Endothelial cell of umbilical vein (primary cell): Measurements from ENCODE around the gene RSPH3. TPM values are rescaled to one million over a fixed set of nuclear protein-coding genes. Genes with fewer than 3 reads are reported as not detected.

Experiments
- BruUV-seq: library from RNA; stranded (reverse); fragments of 400-500 nt; replicated peaks from 2 replicates; lab custom pipeline; 2021; lab: Mats Ljungman, UMichigan
- CTCF ChIA-PET: fragments of 300-600, 350-600 bp; sonication (Branson Sonifier 250); formaldehyde crosslinking; loops from one replicate; lab custom pipeline; 2021; ENCODE audit warnings: antibody characterized with exemption, inconsistent platforms; lab: Charles Lee
- POLR2A ChIA-PET: fragments of 300-600, 350-600 bp; sonication (Branson Sonifier 250); formaldehyde crosslinking; loops from one replicate; lab custom pipeline; 2021; ENCODE audit warnings: antibody characterized with exemption, inconsistent platforms; lab: Charles Lee
- DNase-seq: peaks from one replicate; pipeline ENCODE4 v3.0.0-alpha.2; 2011; ENCODE audit warnings: low read depth, low spot score
- FAIRE-seq: peaks from 2 replicates; lab custom pipeline; 2011; peaks lifted over from hg19 to GRCh38; lab: Jason Lieb, UNC
- H2AFZ ChIP-seq: 2 replicates; pipeline ENCODE4 v1.6.0; 2012; ENCODE audit warnings: low read depth, low read length, control low read depth, inconsistent platforms
- H3K27ac ChIP-seq: 2 replicates; pipeline ENCODE4 v1.5.1; 2011; ENCODE audit warnings: low read depth, mild to moderate bottlenecking, control low read depth, low read length, moderate library complexity; ENCODE audit not compliant: insufficient read depth
- H3K27me3 ChIP-seq, 2 experiments: 2 replicates each; pipeline versions ENCODE4 v1.6.0 to v1.6.1; 2011; ENCODE audit warnings: low read length in 2 of 2, mixed read lengths in 1 of 2; ENCODE audit not compliant: control insufficient read depth in 2 of 2, insufficient read depth in 2 of 2
- H3K36me3 ChIP-seq, 2 experiments: 2 replicates in 1 of 2; 3 replicates in 1 of 2; pipeline ENCODE4 v1.5.1; 2011; ENCODE audit warnings: low read length in 2 of 2, mild to moderate bottlenecking in 1 of 2, moderate library complexity in 1 of 2; ENCODE audit not compliant: control insufficient read depth in 2 of 2, insufficient read depth in 2 of 2; ENCODE audit errors: extremely low read depth in 1 of 2
- H3K4me1 ChIP-seq: 3 replicates; pipeline ENCODE4 v1.5.1; 2011; ENCODE audit warnings: mild to moderate bottlenecking, low read length; ENCODE audit not compliant: control insufficient read depth, insufficient read depth; ENCODE audit errors: extremely low read depth
- H3K4me2 ChIP-seq: 2 replicates; pipeline ENCODE4 v1.6.1; 2011; ENCODE audit warnings: low read length, control low read depth, mixed read lengths; ENCODE audit not compliant: insufficient read depth
- H3K4me3 ChIP-seq, 3 experiments: fragments of 200-600 bp in 1 of 3; sonication (generic), shearing (Covaris generic) in 1 of 3; replicated peaks in 1 of 3; 2 replicates each; pipeline ENCODE4 v1.5.1; 2011 to 2016; ENCODE audit warnings: control low read depth in 3 of 3, low read length in 3 of 3, mild to moderate bottlenecking in 2 of 3, inconsistent platforms in 1 of 3, low read depth in 1 of 3, moderate library complexity in 1 of 3; ENCODE audit not compliant: insufficient read depth in 1 of 3
- H3K79me2 ChIP-seq: 2 replicates; pipeline ENCODE4 v1.6.0; 2012; ENCODE audit warnings: low read length, inconsistent platforms; ENCODE audit not compliant: control insufficient read depth, insufficient read depth
- H3K9ac ChIP-seq: replicated peaks from 2 replicates; pipeline ENCODE3; 2011; ENCODE audit warnings: low read length, control low read depth; ENCODE audit not compliant: insufficient read depth; ENCODE audit errors: extremely low read depth
- H3K9me1 ChIP-seq: replicated peaks from 3 replicates; pipeline ENCODE4 v1.6.0; 2011; ENCODE audit warnings: mild to moderate bottlenecking, low read length; ENCODE audit not compliant: control insufficient read depth, insufficient read depth; ENCODE audit errors: extremely low read depth
- H3K9me3 ChIP-seq: replicated peaks from 2 replicates; pipeline ENCODE4 v1.5.1; 2012; ENCODE audit warnings: low read length, inconsistent platforms; ENCODE audit not compliant: control insufficient read depth, insufficient read depth
- H4K20me1 ChIP-seq: replicated peaks from 2 replicates; pipeline ENCODE3; 2011; ENCODE audit warnings: mild to moderate bottlenecking, low read length; ENCODE audit not compliant: control insufficient read depth, insufficient read depth; ENCODE audit errors: extremely low read depth
- EZH2 ChIP-seq: IDR thresholded peaks from 2 replicates; pipeline ENCODE4 v1.6.1; 2012; ENCODE audit warnings: borderline replicate concordance, low read depth, mild to moderate bottlenecking, moderate library complexity, low read length, inconsistent platforms; ENCODE audit not compliant: severe bottlenecking
- FOS ChIP-seq: IDR thresholded peaks from 2 replicates; pipeline ENCODE4 v1.6.1; 2011; ENCODE audit warnings: mild to moderate bottlenecking, low read length, moderate library complexity, borderline replicate concordance; ENCODE audit not compliant: insufficient read depth
- GATA2 ChIP-seq: IDR thresholded peaks from 2 replicates; pipeline ENCODE4 v1.7.0; 2011; ENCODE audit warnings: low read depth, mild to moderate bottlenecking, moderate library complexity, mixed read lengths, low read length; ENCODE audit not compliant: insufficient read length, insufficient read depth
- JUN ChIP-seq: IDR thresholded peaks from 2 replicates; pipeline ENCODE4 v1.6.1; 2011; ENCODE audit warnings: borderline replicate concordance, low read depth; ENCODE audit not compliant: insufficient read length, insufficient read depth
- MYC ChIP-seq: IDR thresholded peaks from one replicate; pipeline ENCODE4 v1.6.1; 2011; ENCODE audit warnings: mild to moderate bottlenecking, low read depth, low read length
- POLR2A ChIP-seq: IDR thresholded peaks from 2 replicates; pipeline ENCODE4 v1.6.1; 2012; ENCODE audit warnings: low read depth, mild to moderate bottlenecking, control low read depth, low read length
- POLR2AphosphoS5 ChIP-seq: IDR thresholded peaks from 2 replicates; pipeline ENCODE4 v1.6.1; 2012; ENCODE audit warnings: low read depth, mild to moderate bottlenecking, control low read depth, low read length, moderate library complexity; ENCODE audit not compliant: insufficient read depth
- dilution Hi-C: fragments of 300-500 bp; cut with MboI; formaldehyde crosslinking; loops from one replicate; pipeline ENCODE4 v1.15.0; 2019; ENCODE audit warnings: low sequenced_read_pairs; ENCODE audit not compliant: extremely low pct_ligation_motif_present
- intact Hi-C: fragments of 100-400 bp; cut with micrococcal nuclease; formaldehyde crosslinking; loops from one replicate; pipeline ENCODE4 v1.10.0; 2022
- polyA plus RNA-seq, 4 experiments: library from polyadenylated mRNA; depleted of rRNA in 3 of 4; stranded (reverse) in 3 of 4; unstranded in 1 of 4; fragments of >200 nt; gene quantifications; 2 replicates each; pipeline versions ENCODE4 v1.2.1 to v1.2.3, GENCODE V29; 2011 to 2012; ENCODE audit warnings: missing spikeins in 1 of 4
- total RNA-seq: library from RNA; stranded (reverse); gene quantifications from 2 replicates; pipeline ENCODE4 v1.2.3, GENCODE V29; 2021
- TF ChIP-seq, protein P1 (sequence below): IDR thresholded peaks from 2 replicates; pipeline ENCODE4 v1.6.1; 2011; ENCODE audit not compliant: insufficient read depth, insufficient read length
- TF ChIP-seq, protein P2 (sequence below), 2 donors: IDR thresholded peaks; 1 replicate in 1 of 2; 2 replicates in 1 of 2; pipeline ENCODE4 v1.5.1; 2011; ENCODE audit warnings: low read length in 2 of 2, mild to moderate bottlenecking in 2 of 2, moderate library complexity in 2 of 2, control low read depth in 1 of 2, inconsistent platforms in 1 of 2, low read depth in 1 of 2; ENCODE audit not compliant: insufficient read depth in 1 of 2; ENCODE audit errors: extremely low read depth in 1 of 2

Gene RSPH3
- total and polyA plus RNA-seq, 2 donors (not counting 3 experiments of a cell fraction or from before 2014, with no cell fraction given): 0.66 to 3.3 TPM

DNA sequence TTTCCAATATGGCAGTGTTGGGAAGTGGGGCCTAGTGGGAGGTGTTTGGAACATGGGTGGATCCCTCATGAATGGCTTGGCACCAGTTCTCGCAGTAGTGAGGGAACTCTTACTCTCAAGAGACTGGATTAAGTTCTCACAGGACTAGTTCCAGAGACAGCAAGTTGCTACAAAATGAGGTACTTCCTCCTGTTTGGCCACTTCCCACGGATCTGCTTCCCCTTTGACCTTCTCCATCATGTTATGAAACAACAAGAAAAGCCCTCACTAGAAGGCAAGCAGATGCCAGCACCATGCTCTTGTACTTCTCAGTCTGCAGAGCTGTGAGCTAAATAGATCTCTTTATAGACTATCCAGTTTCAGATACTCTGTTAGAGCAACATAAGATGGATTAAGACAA, 3.1 kb downstream of the RSPH3 start:
- no peak overlapping the region for H2AFZ ChIP-seq
- no peaks in the 10 kb centered on the region for H3K9me3 ChIP-seq
- dilution Hi-C loops (no loop called here), intact Hi-C loops (no loop called here)
- POLR2A ChIA-PET: no interaction called here
- H3K4me2 ChIP-seq: no peak overlapping the region
- FAIRE-seq (no peak), DNase-seq (no peak)
- no peak overlapping the region for H3K4me3 ChIP-seq
- H3K9ac ChIP-seq: no peak overlapping the region
- peaks cover 14% of the 10 kb centered on the region for H3K4me1 ChIP-seq
- TF ChIP-seq FOS (no peak), MYC (no peak), POLR2A (no peak), JUN (no peak), POLR2AphosphoS5 (no peak), EZH2 (no peak), GATA2 (no peak)
- TF ChIP-seq, protein P1, sequence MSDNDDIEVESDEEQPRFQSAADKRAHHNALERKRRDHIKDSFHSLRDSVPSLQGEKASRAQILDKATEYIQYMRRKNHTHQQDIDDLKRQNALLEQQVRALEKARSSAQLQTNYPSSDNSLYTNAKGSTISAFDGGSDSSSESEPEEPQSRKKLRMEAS: no peak
- TF ChIP-seq, protein P2, sequence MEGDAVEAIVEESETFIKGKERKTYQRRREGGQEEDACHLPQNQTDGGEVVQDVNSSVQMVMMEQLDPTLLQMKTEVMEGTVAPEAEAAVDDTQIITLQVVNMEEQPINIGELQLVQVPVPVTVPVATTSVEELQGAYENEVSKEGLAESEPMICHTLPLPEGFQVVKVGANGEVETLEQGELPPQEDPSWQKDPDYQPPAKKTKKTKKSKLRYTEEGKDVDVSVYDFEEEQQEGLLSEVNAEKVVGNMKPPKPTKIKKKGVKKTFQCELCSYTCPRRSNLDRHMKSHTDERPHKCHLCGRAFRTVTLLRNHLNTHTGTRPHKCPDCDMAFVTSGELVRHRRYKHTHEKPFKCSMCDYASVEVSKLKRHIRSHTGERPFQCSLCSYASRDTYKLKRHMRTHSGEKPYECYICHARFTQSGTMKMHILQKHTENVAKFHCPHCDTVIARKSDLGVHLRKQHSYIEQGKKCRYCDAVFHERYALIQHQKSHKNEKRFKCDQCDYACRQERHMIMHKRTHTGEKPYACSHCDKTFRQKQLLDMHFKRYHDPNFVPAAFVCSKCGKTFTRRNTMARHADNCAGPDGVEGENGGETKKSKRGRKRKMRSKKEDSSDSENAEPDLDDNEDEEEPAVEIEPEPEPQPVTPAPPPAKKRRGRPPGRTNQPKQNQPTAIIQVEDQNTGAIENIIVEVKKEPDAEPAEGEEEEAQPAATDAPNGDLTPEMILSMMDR (IDR thresholded peaks at IDR 0.05; ENCODE audit: extremely low read depth in 1 of 2, insufficient read depth in 1 of 2, low read depth in 1 of 2, low read length in 2 of 2): no peak
- no peaks in the 10 kb centered on the region for H4K20me1 ChIP-seq
- CTCF ChIA-PET: interaction anchor here (0.5 to 1.2 kb wide), 2 partner anchors 12 to 124 kb away, joined by 3 to 4 read pairs; no protein-coding TSS in a partner anchor
- no peaks in the 10 kb centered on the region for H3K9me1 ChIP-seq
- H3K27me3 ChIP-seq: no peaks in the 10 kb centered on the region
- no peak overlapping the region for H3K27ac ChIP-seq
- H3K79me2 ChIP-seq: no peaks in the 10 kb centered on the region
- no TSS peak for BruUV-seq
- H3K36me3 ChIP-seq: no peaks in the 10 kb centered on the region
